OCI-LY7 (cell line): ENCODE data around the gene CHST7.

Experiments used
- EZH2phosphoT487 ChIP-seq: fragments of 200-600 bp; sonication (generic); IDR thresholded peaks from 2 replicates; pipeline ENCODE4 v1.6.1; 2018; ENCODE audit warnings: low read depth, borderline replicate concordance, mild to moderate bottlenecking, mixed run types, antibody characterized with exemption, low read length, moderate library complexity, mixed read lengths
- TF ChIP-seq, protein P1 (sequence below): fragments of 200-600 bp; sonication (generic); conservative IDR thresholded peaks from 2 replicates; pipeline ENCODE4 v1.5.1; 2014; ENCODE audit warnings: mild to moderate bottlenecking, antibody characterized with exemption, low read length, moderate library complexity, mixed read lengths

DNA sequence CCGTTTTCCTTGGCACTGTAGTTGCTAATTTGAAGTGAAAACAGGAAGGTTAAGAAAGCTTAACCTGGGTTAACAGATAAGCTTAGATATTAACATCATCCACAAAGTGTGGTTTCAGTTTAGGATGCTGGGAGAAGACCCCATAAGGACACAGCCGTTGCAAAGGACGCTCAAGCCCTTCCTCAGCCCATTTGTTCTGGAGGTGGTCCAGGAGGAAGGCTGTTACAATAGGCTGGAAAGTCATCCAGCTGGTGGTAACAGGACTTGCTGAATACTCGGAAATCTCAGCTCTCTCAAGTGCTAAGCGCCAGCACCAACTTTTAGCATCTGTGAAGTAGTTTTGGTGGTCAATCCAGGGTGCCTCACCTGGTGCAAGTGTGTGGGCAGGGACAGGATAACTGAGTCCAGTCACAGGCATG, 14.2 kb downstream of the CHST7 start:
- TF ChIP-seq, protein P1, sequence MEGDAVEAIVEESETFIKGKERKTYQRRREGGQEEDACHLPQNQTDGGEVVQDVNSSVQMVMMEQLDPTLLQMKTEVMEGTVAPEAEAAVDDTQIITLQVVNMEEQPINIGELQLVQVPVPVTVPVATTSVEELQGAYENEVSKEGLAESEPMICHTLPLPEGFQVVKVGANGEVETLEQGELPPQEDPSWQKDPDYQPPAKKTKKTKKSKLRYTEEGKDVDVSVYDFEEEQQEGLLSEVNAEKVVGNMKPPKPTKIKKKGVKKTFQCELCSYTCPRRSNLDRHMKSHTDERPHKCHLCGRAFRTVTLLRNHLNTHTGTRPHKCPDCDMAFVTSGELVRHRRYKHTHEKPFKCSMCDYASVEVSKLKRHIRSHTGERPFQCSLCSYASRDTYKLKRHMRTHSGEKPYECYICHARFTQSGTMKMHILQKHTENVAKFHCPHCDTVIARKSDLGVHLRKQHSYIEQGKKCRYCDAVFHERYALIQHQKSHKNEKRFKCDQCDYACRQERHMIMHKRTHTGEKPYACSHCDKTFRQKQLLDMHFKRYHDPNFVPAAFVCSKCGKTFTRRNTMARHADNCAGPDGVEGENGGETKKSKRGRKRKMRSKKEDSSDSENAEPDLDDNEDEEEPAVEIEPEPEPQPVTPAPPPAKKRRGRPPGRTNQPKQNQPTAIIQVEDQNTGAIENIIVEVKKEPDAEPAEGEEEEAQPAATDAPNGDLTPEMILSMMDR, result no peak
- TF ChIP-seq EZH2phosphoT487, result no peak
